ENCODE data around the gene GNG8. TPM values are rescaled to one million over a fixed set of nuclear protein-coding genes. Genes with fewer than 3 reads are reported as not detected.
A peak's percentile ranks its signal among the peaks of the same experiment; 100 is the strongest.

Gene GNG8
- total and polyA plus RNA-seq, 3 donors from 2014 or later = not detected

DNA sequence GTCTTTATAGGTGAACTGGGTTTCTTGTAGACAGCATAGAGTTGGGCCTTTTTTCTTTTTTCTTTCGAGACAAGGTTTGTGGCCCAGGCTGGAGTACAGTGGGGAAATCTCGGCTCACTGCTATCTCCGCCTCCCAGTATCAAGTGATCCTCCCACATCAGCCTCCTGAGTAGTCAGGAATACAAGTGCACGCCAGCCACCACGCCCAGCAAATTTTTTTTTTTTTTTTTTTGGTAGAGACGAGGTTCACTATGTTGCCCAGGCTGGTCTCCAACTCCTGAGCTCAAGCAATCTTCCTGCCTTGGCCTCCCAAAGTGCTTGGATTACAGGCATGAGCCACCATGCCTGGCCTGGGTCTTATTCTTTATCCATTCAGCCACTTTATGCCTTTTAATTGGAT lies 40.0 kb downstream of the GNG8 start:
- TF ChIP-seq POLR2A (IDR thresholded peaks at IDR 0.05) = no peak
- TF ChIP-seq, protein P1, sequence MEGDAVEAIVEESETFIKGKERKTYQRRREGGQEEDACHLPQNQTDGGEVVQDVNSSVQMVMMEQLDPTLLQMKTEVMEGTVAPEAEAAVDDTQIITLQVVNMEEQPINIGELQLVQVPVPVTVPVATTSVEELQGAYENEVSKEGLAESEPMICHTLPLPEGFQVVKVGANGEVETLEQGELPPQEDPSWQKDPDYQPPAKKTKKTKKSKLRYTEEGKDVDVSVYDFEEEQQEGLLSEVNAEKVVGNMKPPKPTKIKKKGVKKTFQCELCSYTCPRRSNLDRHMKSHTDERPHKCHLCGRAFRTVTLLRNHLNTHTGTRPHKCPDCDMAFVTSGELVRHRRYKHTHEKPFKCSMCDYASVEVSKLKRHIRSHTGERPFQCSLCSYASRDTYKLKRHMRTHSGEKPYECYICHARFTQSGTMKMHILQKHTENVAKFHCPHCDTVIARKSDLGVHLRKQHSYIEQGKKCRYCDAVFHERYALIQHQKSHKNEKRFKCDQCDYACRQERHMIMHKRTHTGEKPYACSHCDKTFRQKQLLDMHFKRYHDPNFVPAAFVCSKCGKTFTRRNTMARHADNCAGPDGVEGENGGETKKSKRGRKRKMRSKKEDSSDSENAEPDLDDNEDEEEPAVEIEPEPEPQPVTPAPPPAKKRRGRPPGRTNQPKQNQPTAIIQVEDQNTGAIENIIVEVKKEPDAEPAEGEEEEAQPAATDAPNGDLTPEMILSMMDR (IDR thresholded peaks at IDR 0.05) = no peak
- DNase-seq = no peak
- Histone ChIP-seq H3K27ac (no peak overlapping the region), H3K4me3 (no peak overlapping the region), H3K27me3 (no peaks in the 10 kb centered on the region), H3K9me3 (no peaks in the 10 kb centered on the region), H3K36me3 (ENCODE audit: low read depth, missing control alignments) (no peaks in the 10 kb centered on the region), H3K4me1 (peaks cover 3% of the 10 kb centered on the region)
- 57 to 73% methylated on average over 6 of the region's 6 CpGs for WGBS, 2 donors
- intact Hi-C loops (cut with DNase I; ENCODE audit: low total_unique reads) = no loop called here

DNA sequence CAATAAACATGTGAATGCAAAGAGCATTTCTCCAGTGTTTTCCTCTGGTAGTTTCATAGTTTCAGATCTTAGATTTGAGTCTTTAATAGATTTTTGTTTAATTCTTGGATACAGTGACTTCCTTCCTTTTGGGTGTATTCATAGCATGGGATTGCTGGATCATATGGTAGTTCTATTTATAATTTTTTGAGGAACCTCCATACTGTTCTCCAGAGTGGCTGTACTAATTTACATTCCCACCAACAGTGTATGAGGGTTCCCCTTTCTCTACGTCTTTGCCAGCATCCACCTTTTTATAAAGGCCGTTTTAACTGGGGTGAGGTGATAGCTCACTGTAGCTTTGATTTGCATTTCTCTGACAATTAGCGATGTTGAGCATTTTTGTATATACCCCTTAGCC lies 44.1 kb downstream of the GNG8 start:
- Histone ChIP-seq H3K4me1 (no peaks in the 10 kb centered on the region), H3K36me3 (ENCODE audit: low read depth, missing control alignments) (no peaks in the 10 kb centered on the region), H3K27me3 (no peaks in the 10 kb centered on the region), H3K27ac (no peak overlapping the region), H3K9me3 (no peaks in the 10 kb centered on the region), H3K4me3 (no peak overlapping the region)
- DNase-seq = no peak
- 81 to 98% methylated on average over 3 of the region's 3 CpGs for WGBS, 2 donors
- TF ChIP-seq POLR2A (IDR thresholded peaks at IDR 0.05) = no peak
- intact Hi-C loops (cut with DNase I; ENCODE audit: low total_unique reads) = no loop called here

DNA sequence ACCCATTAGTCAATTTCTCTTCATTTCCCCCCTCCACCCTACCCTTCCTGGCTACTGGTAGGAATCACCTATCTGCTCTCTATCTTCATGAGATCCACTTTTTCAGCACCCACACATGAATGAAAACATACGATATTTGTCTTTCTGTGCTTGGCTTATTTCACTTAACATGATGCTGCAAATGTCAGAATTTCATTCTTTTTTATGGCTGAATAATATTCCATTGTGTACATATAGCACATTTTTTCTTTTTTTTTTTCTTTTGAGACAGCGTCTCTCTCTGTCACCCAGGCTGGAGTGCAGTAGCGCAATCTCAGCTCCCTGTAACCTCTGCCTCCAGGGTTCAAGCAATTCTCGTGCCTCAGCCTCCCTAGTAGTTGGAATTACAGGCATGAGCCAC lies 44.7 kb downstream of the GNG8 start:
- WGBS, 2 donors = 94 to 98% methylated on average over 4 of the region's 4 CpGs
- intact Hi-C loops (cut with DNase I; ENCODE audit: low total_unique reads) = no loop called here
- Histone ChIP-seq H3K36me3 (ENCODE audit: low read depth, missing control alignments) (no peaks in the 10 kb centered on the region), H3K27me3 (no peaks in the 10 kb centered on the region), H3K4me3 (no peak overlapping the region), H3K27ac (no peak overlapping the region), H3K9me3 (no peaks in the 10 kb centered on the region), H3K4me1 (no peaks in the 10 kb centered on the region)
- TF ChIP-seq, protein P1 (IDR thresholded peaks at IDR 0.05) = no peak
- TF ChIP-seq POLR2A (IDR thresholded peaks at IDR 0.05) = no peak
- no peak for DNase-seq

DNA sequence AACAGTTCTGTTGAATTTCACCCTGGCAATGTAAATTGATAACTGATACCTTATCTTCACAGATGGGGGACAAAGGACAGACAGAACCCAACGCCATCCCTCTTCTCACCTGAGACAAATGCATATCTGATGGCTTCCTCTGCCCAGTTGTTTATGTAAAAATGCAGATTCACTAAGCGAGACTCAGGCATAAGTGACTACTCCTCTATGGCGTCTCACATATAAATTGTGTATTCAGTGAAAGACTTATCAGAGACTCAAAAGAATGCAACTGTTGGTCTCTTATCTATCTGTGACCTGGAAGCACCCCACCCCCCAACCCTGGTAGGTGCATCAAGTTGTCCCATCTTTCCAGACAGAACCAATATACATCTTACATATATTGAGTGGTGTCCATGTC lies 48.1 kb downstream of the GNG8 start:
- Histone ChIP-seq H3K9me3 (no peaks in the 10 kb centered on the region), H3K27ac (no peak overlapping the region), H3K4me1 (no peaks in the 10 kb centered on the region), H3K27me3 (no peaks in the 10 kb centered on the region), H3K4me3 (no peak overlapping the region), H3K36me3 (ENCODE audit: low read depth, missing control alignments) (no peaks in the 10 kb centered on the region)
- TF ChIP-seq, protein P1 (IDR thresholded peaks at IDR 0.05) = no peak
- intact Hi-C loops (cut with DNase I; ENCODE audit: low total_unique reads) = no loop called here
- DNase-seq = peak; percentile 4
- WGBS, 2 donors = 79 to 90% methylated on average over 3 of the region's 3 CpGs

DNA sequence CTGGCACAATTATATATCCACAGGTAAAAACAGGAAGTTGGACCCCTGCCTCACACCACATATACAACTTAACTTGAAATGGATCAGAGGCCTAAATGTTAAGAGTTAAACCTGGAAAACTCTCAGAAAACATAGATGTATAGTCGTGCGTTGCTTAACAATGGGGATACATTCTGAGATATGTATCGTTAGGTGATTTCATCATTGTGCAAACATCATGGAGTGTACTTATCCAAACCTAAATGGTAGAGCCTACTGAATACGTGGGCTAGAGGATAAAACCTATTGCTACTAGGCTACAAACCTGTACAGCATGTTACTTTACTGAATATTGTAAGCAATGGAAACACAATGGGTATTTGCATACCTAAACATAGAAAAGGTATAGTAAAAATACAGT lies 49.7 kb downstream of the GNG8 start:
- Histone ChIP-seq H3K36me3 (ENCODE audit: low read depth, missing control alignments) (no peaks in the 10 kb centered on the region), H3K27ac (no peak overlapping the region), H3K9me3 (no peaks in the 10 kb centered on the region), H3K4me3 (no peak overlapping the region), H3K27me3 (no peaks in the 10 kb centered on the region), H3K4me1 (no peaks in the 10 kb centered on the region)
- WGBS, 2 donors = 80 to 95% methylated on average over 4 of the region's 4 CpGs
- DNase-seq = no peak
- TF ChIP-seq, protein P1 (IDR thresholded peaks at IDR 0.05) = no peak
- TF ChIP-seq POLR2A (IDR thresholded peaks at IDR 0.05) = no peak
- intact Hi-C loops (cut with DNase I; ENCODE audit: low total_unique reads) = no loop called here

Measured in testis (tissue), 3 donors.